ENCODE results near the gene CTDSPL2.
A peak's percentile ranks its signal among the peaks of the same experiment; 100 is the strongest.
"Not testable (repeated sequence)": the region's sequence is repeated elsewhere in the genome, so short reads cannot be mapped to it uniquely, and the experiment has no call there.

The CTDSPL2 gene

GRCh38 chr15:44501768-44502366 is 74.4 kb downstream of the CTDSPL2 start:
- DNase-seq (ENCODE audit: low read depth) = no peak
- TF ChIP-seq CTCF (conservative IDR thresholded peaks at IDR 0.05; ENCODE audit: low read depth, low read length) = peak; percentile 63
- H3K4me3 ChIP-seq (ENCODE audit: low read length) = no peak overlapping the region

DNA sequence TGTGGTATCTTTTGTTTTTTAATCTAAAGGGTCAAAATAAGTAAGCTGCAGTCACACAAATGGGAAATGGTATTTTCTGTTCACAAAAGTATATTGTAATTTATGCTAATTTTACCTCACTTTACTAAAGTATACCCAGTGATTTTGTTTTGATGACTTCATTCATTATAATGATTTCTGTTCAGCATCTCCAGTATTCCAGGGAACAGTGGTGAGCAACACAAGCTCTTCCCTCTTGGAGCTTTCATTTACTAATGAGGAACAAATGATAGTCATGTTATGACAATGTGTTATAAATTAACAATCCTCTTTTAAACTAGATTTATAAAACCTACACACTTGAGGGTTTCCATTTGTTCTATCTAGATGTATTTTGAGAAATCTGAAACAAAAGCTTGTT is 89.0 kb downstream of the CTDSPL2 start:
- TF ChIP-seq CTCF (conservative IDR thresholded peaks at IDR 0.05; ENCODE audit: low read depth, low read length) = no peak
- no peak overlapping the region for H3K4me3 ChIP-seq (ENCODE audit: low read length)

DNA sequence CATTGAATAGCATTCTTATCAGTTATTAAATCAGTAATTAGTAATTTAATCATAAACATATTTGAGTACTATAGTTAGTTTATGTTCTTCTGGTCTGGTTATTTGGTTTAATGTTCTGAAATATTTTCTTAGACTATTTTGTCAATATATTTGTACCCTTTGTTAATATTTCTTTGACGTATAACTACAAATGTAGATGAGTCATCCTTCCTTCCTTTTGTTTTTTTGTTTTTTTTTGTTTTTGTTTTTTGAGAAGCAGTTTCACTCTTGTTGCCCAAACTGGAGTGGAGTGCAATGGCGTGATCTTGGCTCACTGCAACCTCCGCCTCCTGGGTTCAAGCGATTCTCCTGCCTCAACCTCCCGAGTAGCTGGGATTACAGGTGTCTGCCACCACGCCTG is 92.1 kb downstream of the CTDSPL2 start:
- H3K4me3 ChIP-seq (ENCODE audit: low read length) = no peak overlapping the region
- DNase-seq (ENCODE audit: low read depth) = no peak
- no peak for TF ChIP-seq CTCF (conservative IDR thresholded peaks at IDR 0.05; ENCODE audit: low read depth, low read length)

More for the DNA sequence above, 89.0 kb downstream of the CTDSPL2 start:
- no peak for DNase-seq (ENCODE audit: low read depth)

GRCh38 chr15:44525018-44525417 is 97.6 kb downstream of the CTDSPL2 start:
- H3K4me3 ChIP-seq (ENCODE audit: low read length) = no peak overlapping the region
- no peak for TF ChIP-seq CTCF (conservative IDR thresholded peaks at IDR 0.05; ENCODE audit: low read depth, low read length)
- no peak for DNase-seq (ENCODE audit: low read depth)

- no peak for DNase-seq (ENCODE audit: low read depth)
- TF ChIP-seq CTCF (conservative IDR thresholded peaks at IDR 0.05; ENCODE audit: low read depth, low read length) = no peak
Observed at GRCh38 chr15:44527241-44527640, 99.8 kb downstream of the CTDSPL2 start.

GRCh38 chr15:44529864-44530604 is 102.6 kb downstream of the CTDSPL2 start:
- no peak for TF ChIP-seq CTCF (conservative IDR thresholded peaks at IDR 0.05; ENCODE audit: low read depth, low read length)
- DNase-seq (ENCODE audit: low read depth) = no peak
- no peak overlapping the region for H3K4me3 ChIP-seq (ENCODE audit: low read length)

More at GRCh38 chr15:44527241-44527640, 99.8 kb downstream of the CTDSPL2 start:
- H3K4me3 ChIP-seq (ENCODE audit: low read length) = no peak overlapping the region

GRCh38 chr15:44530653-44531052 is 103.2 kb downstream of the CTDSPL2 start:
- TF ChIP-seq CTCF (conservative IDR thresholded peaks at IDR 0.05; ENCODE audit: low read depth, low read length) = no peak
- no peak for DNase-seq (ENCODE audit: low read depth)
- H3K4me3 ChIP-seq (ENCODE audit: low read length) = no peak overlapping the region

DNA sequence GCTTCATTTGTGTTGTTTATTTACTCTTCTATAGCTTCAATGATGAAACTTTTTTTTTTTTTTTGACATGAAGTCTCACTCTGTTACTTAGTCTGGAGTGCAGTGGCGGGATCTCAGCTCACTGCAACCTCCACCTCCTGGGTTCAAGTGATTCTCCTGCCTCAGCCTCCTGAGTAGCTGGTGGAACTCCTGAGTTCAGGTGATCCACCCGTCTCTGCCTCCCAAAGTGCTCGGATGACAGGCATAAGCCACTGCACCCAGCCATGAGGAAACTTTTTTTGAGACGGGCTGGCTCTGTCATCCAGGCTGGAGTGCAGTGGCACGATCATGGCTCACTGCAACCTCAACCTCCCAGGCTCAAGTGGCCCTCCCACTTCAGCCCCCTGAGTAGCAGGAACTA is 104.8 kb downstream of the CTDSPL2 start:
- DNase-seq (ENCODE audit: low read depth); H3K4me3 ChIP-seq (ENCODE audit: low read length): not testable (repeated sequence)
